Putamen (tissue), 1 donor: ENCODE measurements around the gene BICC1.

Experiments
- DNase-seq: peaks from one replicate; pipeline ENCODE4 v3.0.0-alpha.2; 2016; ENCODE audit warnings: low spot score

BICC1 gene

GRCh38 chr10:58599927-58600553 lies 87.4 kb downstream of the BICC1 start:
- no peak for DNase-seq

GRCh38 chr10:58608351-58608750 lies 95.7 kb downstream of the BICC1 start:
- DNase-seq: no peak

- DNase-seq: no peak
Measured at GRCh38 chr10:58608826-58609531, 96.3 kb downstream of the BICC1 start.

- no peak for DNase-seq
Measured at GRCh38 chr10:58609532-58610150, 97.0 kb downstream of the BICC1 start.

GRCh38 chr10:58615237-58615935 lies 102.7 kb downstream of the BICC1 start:
- DNase-seq: no peak

GRCh38 chr10:58618158-58618676 lies 105.5 kb downstream of the BICC1 start:
- no peak for DNase-seq

- DNase-seq: no peak
Measured at GRCh38 chr10:58621379-58622077, 108.9 kb downstream of the BICC1 start.

- no peak for DNase-seq
Measured at GRCh38 chr10:58622246-58622645, 109.6 kb downstream of the BICC1 start.

GRCh38 chr10:58625070-58625469 lies 112.4 kb downstream of the BICC1 start:
- DNase-seq: no peak

GRCh38 chr10:58627392-58627791 lies 114.7 kb downstream of the BICC1 start:
- no peak for DNase-seq

GRCh38 chr10:58631715-58632114 lies 119.0 kb downstream of the BICC1 start:
- no peak for DNase-seq

- DNase-seq: no peak
Measured at GRCh38 chr10:58632216-58632615, 119.5 kb downstream of the BICC1 start.

- no peak for DNase-seq
Measured at GRCh38 chr10:58637352-58637751, 124.7 kb downstream of the BICC1 start.

- no peak for DNase-seq
Measured at GRCh38 chr10:58638388-58638787, 125.7 kb downstream of the BICC1 start.

- DNase-seq: no peak
Measured at GRCh38 chr10:58641095-58641531, 128.4 kb downstream of the BICC1 start.

GRCh38 chr10:58641708-58642107 lies 129.0 kb downstream of the BICC1 start:
- no peak for DNase-seq

GRCh38 chr10:58642283-58642682 lies 129.6 kb downstream of the BICC1 start:
- DNase-seq: no peak

GRCh38 chr10:58642916-58643428 lies 130.3 kb downstream of the BICC1 start:
- no peak for DNase-seq

GRCh38 chr10:58644311-58644710 lies 131.6 kb downstream of the BICC1 start:
- DNase-seq: no peak

- no peak for DNase-seq
Measured at GRCh38 chr10:58645416-58646146, 132.9 kb downstream of the BICC1 start.
